ENCODE measurements around the gene RAP1GAP. TPM values are rescaled to one million over a fixed set of nuclear protein-coding genes. Genes with fewer than 3 reads are reported as not detected.

The RAP1GAP gene
- total and polyA plus RNA-seq, 9 of the 15 experiments (the other 6 are each of a cell fraction or from before 2014, with no cell fraction given): 0.29 to 30.2 (median 19.2) TPM

DNA sequence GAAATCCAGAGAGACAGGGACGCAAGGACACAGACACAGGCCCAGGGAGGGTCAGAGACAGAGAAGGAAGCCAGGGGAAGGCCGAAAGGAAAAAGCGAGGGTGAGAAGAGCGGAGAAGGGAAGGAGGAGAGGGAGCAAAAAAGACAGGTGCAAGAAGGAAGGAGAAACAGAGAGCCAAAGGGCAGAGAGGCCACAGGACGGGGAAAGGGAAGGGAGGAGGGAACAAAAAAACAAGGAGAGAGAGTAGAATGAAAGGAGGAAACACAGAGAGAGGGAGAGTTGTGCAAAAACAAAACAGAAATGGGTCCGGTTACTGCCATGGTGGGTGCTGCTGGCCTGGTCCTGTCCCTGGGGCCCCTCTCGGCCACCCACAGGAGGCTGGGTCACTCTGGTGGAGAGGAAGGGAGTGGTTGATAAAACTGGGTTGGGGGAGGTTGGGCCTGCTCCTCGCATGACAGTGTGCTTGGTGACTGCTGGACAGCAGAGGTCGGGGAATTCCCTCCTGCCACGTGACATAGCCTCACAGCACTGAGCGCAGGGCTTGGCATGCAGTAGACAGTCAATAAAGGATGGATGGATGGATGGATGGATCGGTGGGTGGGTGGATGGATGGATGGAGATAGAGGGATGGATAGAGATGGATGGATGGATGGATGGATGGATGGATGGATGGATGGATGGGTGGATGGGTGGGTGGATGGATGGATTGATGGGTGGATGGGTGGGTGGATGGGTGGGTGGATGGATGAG, 64.8 kb downstream of the RAP1GAP start (continued):
- TF ChIP-seq, protein P1, sequence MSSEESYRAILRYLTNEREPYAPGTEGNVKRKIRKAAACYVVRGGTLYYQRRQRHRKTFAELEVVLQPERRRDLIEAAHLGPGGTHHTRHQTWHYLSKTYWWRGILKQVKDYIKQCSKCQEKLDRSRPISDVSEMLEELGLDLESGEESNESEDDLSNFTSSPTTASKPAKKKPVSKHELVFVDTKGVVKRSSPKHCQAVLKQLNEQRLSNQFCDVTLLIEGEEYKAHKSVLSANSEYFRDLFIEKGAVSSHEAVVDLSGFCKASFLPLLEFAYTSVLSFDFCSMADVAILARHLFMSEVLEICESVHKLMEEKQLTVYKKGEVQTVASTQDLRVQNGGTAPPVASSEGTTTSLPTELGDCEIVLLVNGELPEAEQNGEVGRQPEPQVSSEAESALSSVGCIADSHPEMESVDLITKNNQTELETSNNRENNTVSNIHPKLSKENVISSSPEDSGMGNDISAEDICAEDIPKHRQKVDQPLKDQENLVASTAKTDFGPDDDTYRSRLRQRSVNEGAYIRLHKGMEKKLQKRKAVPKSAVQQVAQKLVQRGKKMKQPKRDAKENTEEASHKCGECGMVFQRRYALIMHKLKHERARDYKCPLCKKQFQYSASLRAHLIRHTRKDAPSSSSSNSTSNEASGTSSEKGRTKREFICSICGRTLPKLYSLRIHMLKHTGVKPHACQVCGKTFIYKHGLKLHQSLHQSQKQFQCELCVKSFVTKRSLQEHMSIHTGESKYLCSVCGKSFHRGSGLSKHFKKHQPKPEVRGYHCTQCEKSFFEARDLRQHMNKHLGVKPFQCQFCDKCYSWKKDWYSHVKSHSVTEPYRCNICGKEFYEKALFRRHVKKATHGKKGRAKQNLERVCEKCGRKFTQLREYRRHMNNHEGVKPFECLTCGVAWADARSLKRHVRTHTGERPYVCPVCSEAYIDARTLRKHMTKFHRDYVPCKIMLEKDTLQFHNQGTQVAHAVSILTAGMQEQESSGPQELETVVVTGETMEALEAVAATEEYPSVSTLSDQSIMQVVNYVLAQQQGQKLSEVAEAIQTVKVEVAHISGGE (CRISPR knock-in tag; IDR thresholded peaks at IDR 0.05): no peak
- TF ChIP-seq KAT2B (IDR thresholded peaks at IDR 0.05; ENCODE audit: low read depth, low read length) (no peak), KDM4B (IDR thresholded peaks at IDR 0.05; ENCODE audit: borderline replicate concordance in 2 of 2, low read depth in 1 of 2) (no peak), PHB (CRISPR knock-in tag; IDR thresholded peaks at IDR 0.05) (no peak), CBX5 (IDR thresholded peaks at IDR 0.05; ENCODE audit: borderline replicate concordance, low read depth) (no peak), KDM1A (IDR thresholded peaks at IDR 0.05) (peak; percentile 28 to 36; a peak in 2 of 4 replicates), ZNF282 (CRISPR knock-in tag; IDR thresholded peaks at IDR 0.05) (no peak), ZNF23 (CRISPR knock-in tag; IDR thresholded peaks at IDR 0.05) (no peak), LARP7 (IDR thresholded peaks at IDR 0.05) (no peak), NONO (IDR thresholded peaks at IDR 0.05; ENCODE audit: low read depth in 2 of 2, low read length in 1 of 2) (no peak), EGR1 (conservative IDR thresholded peaks at IDR 0.05) (0 out of 2 replicates have a peak, but pooled peaks have one; percentile 34), KLF10 (CRISPR knock-in tag; IDR thresholded peaks at IDR 0.05) (no peak), MAFF (IDR thresholded peaks at IDR 0.05; ENCODE audit: low read length) (no peak), RAD51 (IDR thresholded peaks at IDR 0.05; ENCODE audit: borderline replicate concordance, low read depth) (no peak), ZNF140 (CRISPR knock-in tag; IDR thresholded peaks at IDR 0.05) (no peak), MYBL2 (IDR thresholded peaks at IDR 0.05; ENCODE audit: low read depth) (no peak), MYBL2 (CRISPR knock-in tag; IDR thresholded peaks at IDR 0.05; ENCODE audit: borderline replicate concordance) (no peak), ZNF239 (CRISPR knock-in tag; IDR thresholded peaks at IDR 0.05) (no peak)
- TF ChIP-seq, protein P2, sequence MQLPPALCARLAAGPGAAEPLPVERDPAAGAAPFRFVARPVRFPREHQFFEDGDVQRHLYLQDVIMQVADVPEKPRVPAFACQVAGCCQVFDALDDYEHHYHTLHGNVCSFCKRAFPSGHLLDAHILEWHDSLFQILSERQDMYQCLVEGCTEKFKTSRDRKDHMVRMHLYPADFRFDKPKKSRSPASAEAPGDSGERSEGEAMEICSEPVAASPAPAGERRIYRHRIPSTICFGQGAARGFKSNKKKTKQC (CRISPR knock-in tag; IDR thresholded peaks at IDR 0.05): no peak
- TF ChIP-seq, protein P3, sequence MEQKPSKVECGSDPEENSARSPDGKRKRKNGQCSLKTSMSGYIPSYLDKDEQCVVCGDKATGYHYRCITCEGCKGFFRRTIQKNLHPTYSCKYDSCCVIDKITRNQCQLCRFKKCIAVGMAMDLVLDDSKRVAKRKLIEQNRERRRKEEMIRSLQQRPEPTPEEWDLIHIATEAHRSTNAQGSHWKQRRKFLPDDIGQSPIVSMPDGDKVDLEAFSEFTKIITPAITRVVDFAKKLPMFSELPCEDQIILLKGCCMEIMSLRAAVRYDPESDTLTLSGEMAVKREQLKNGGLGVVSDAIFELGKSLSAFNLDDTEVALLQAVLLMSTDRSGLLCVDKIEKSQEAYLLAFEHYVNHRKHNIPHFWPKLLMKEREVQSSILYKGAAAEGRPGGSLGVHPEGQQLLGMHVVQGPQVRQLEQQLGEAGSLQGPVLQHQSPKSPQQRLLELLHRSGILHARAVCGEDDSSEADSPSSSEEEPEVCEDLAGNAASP (IDR thresholded peaks at IDR 0.05): no peak
- TF ChIP-seq, protein P4, sequence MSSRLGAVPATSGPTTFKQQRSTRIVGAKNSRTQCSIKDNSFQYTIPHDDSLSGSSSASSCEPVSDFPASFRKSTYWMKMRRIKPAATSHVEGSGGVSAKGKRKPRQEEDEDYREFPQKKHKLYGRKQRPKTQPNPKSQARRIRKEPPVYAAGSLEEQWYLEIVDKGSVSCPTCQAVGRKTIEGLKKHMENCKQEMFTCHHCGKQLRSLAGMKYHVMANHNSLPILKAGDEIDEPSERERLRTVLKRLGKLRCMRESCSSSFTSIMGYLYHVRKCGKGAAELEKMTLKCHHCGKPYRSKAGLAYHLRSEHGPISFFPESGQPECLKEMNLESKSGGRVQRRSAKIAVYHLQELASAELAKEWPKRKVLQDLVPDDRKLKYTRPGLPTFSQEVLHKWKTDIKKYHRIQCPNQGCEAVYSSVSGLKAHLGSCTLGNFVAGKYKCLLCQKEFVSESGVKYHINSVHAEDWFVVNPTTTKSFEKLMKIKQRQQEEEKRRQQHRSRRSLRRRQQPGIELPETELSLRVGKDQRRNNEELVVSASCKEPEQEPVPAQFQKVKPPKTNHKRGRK (tag; IDR thresholded peaks at IDR 0.05): peak; percentile 36; the same call in 1 of the 2 replicates

All from K562 (cell line).